H1 (cell line): ENCODE data around the gene C1RL. TPM values are rescaled to one million over a fixed set of nuclear protein-coding genes. Genes with fewer than 3 reads are reported as not detected.

Experiments used
- CTCF ChIA-PET: fragments of 300-600 bp; sonication (Branson Sonifier 250); formaldehyde crosslinking; loops from one replicate; lab custom pipeline; 2021; ENCODE audit not compliant: partially characterized antibody; lab: Charles Lee
- POLR2A ChIA-PET: fragments of 300-600 bp; sonication (Branson Sonifier 250); formaldehyde crosslinking; loops from one replicate; lab custom pipeline; 2021; ENCODE audit warnings: inconsistent platforms; ENCODE audit not compliant: partially characterized antibody; lab: Charles Lee
- DNase-seq, 2 experiments: peaks; one replicate each; pipeline versions ENCODE4 v3.0.0 to v3.0.0-alpha.2; 2010 to 2022; ENCODE audit warnings: low spot score in 2 of 2, low read depth in 1 of 2, mixed read lengths in 1 of 2
- FAIRE-seq: peaks from 2 replicates; lab custom pipeline; 2011; peaks lifted over from hg19 to GRCh38; lab: Jason Lieb, UNC
- H2AFZ ChIP-seq: 2 replicates; pipeline ENCODE4 v1.8.1; 2012; ENCODE audit warnings: low read length, inconsistent platforms
- H2AK5ac ChIP-seq: 2 replicates; pipeline ENCODE4 v1.6.1; 2013; ENCODE audit warnings: low read depth, low read length
- H2BK120ac ChIP-seq: replicated peaks from 2 replicates; pipeline ENCODE3; 2013; ENCODE audit warnings: low read depth, low read length, inconsistent platforms
- H2BK12ac ChIP-seq: 2 replicates; pipeline ENCODE4 v1.6.1; 2013; ENCODE audit warnings: low read depth, low read length
- H2BK15ac ChIP-seq: 2 replicates; pipeline ENCODE4 v1.6.1; 2013; ENCODE audit warnings: low read length
- H2BK20ac ChIP-seq: 2 replicates; pipeline ENCODE4 v1.6.1; 2013; ENCODE audit warnings: low read length
- H2BK5ac ChIP-seq: 2 replicates; pipeline ENCODE4 v1.6.1; 2013; ENCODE audit warnings: low read depth, low read length
- H3K14ac ChIP-seq: 2 replicates; pipeline ENCODE4 v1.6.1; 2013; ENCODE audit warnings: inconsistent platforms; ENCODE audit not compliant: insufficient read length
- H3K18ac ChIP-seq: 2 replicates; pipeline ENCODE4 v1.6.1; 2013; ENCODE audit warnings: low read length; ENCODE audit errors: extremely low read depth
- H3K23ac ChIP-seq: 2 replicates; pipeline ENCODE4 v1.6.1; 2013; ENCODE audit warnings: inconsistent platforms; ENCODE audit not compliant: insufficient read length
- H3K23me2 ChIP-seq: 2 replicates; pipeline ENCODE4 v1.6.1; 2013; ENCODE audit warnings: low read depth, low read length
- H3K27ac ChIP-seq: 2 replicates; pipeline ENCODE4 v1.6.1; 2011; ENCODE audit warnings: low read depth, low read length, inconsistent platforms
- H3K27me3 ChIP-seq, 4 experiments: replicated peaks in 1 of 4; 1 replicate in 1 of 4; 2 replicates in 3 of 4; pipeline versions ENCODE4 v1.6.1 to v1.8.1; 2011 to 2013; ENCODE audit warnings: low read length in 3 of 4, mild to moderate bottlenecking in 3 of 4, inconsistent platforms in 2 of 4, mixed read lengths in 2 of 4, moderate library complexity in 1 of 4; ENCODE audit not compliant: control insufficient read depth in 3 of 4, insufficient read depth in 3 of 4; ENCODE audit errors: extremely low read depth in 1 of 4
- H3K36me3 ChIP-seq, 4 experiments: 2 replicates each; pipeline versions ENCODE4 v1.6.1 to v1.8.1; 2011 to 2013; ENCODE audit warnings: mild to moderate bottlenecking in 4 of 4, low read length in 3 of 4, moderate library complexity in 2 of 4, control low read depth in 1 of 4, inconsistent platforms in 1 of 4; ENCODE audit not compliant: insufficient read depth in 4 of 4, control insufficient read depth in 2 of 4
- H3K4ac ChIP-seq: replicated peaks from 2 replicates; pipeline ENCODE3; 2013; ENCODE audit warnings: low read length, low read depth, mixed read lengths, inconsistent platforms; ENCODE audit not compliant: insufficient read length
- H3K4me1 ChIP-seq, 4 experiments: replicated peaks in 1 of 4; 1 replicate in 1 of 4; 2 replicates in 3 of 4; pipeline versions ENCODE4 v1.6.1 to v1.8.1; 2011 to 2013; ENCODE audit warnings: low read length in 3 of 4, inconsistent platforms in 2 of 4, mixed read lengths in 1 of 4; ENCODE audit not compliant: insufficient read depth in 4 of 4, control insufficient read depth in 3 of 4
- H3K4me2 ChIP-seq, 2 experiments: 2 replicates each; pipeline versions ENCODE4 v1.6.1 to v1.8.1; 2011 to 2013; ENCODE audit warnings: low read depth in 2 of 2, low read length in 2 of 2, control low read depth in 1 of 2, inconsistent platforms in 1 of 2, mild to moderate bottlenecking in 1 of 2; ENCODE audit not compliant: insufficient read depth in 1 of 2
- H3K4me3 ChIP-seq, 4 experiments: fragments of 200-600, 300-600 bp in 1 of 4; sonication (generic), shearing (Covaris generic), sonication (Bioruptor Twin) in 1 of 4; 2 replicates each; pipeline versions ENCODE4 v1.5.1 to v1.8.1; 2011 to 2016; ENCODE audit warnings: low read length in 4 of 4, low read depth in 3 of 4, control low read depth in 2 of 4, inconsistent platforms in 2 of 4, mild to moderate bottlenecking in 2 of 4, mixed read lengths in 1 of 4, moderate library complexity in 1 of 4; ENCODE audit not compliant: insufficient read depth in 2 of 4; ENCODE audit errors: extremely low read depth in 1 of 4
- H3K56ac ChIP-seq: replicated peaks from 2 replicates; pipeline ENCODE3; 2013; ENCODE audit warnings: low read depth, mild to moderate bottlenecking, mixed read lengths, low read length, inconsistent platforms; ENCODE audit not compliant: insufficient read length
- H3K79me1 ChIP-seq: 2 replicates; pipeline ENCODE4 v1.6.1; 2013; ENCODE audit warnings: low read depth, low read length, control low read depth
- H3K79me2 ChIP-seq, 2 experiments: 2 replicates each; pipeline versions ENCODE4 v1.6.1 to v1.8.1; 2012 to 2013; ENCODE audit warnings: low read length in 2 of 2, mild to moderate bottlenecking in 2 of 2, inconsistent platforms in 1 of 2; ENCODE audit not compliant: insufficient read depth in 2 of 2, control insufficient read depth in 1 of 2
- H3K9ac ChIP-seq, 4 experiments: replicated peaks in 1 of 4; 1 replicate in 1 of 4; 2 replicates in 3 of 4; pipeline versions ENCODE4 v1.6.1 to v1.8.1; 2011 to 2013; ENCODE audit warnings: low read depth in 3 of 4, low read length in 3 of 4, control low read depth in 2 of 4, mild to moderate bottlenecking in 2 of 4, moderate library complexity in 2 of 4, inconsistent platforms in 1 of 4; ENCODE audit errors: extremely low read depth in 1 of 4
- H3K9me3 ChIP-seq, 2 experiments: 2 replicates each; pipeline versions ENCODE4 v1.6.1 to v1.8.1; 2012 to 2013; ENCODE audit warnings: mild to moderate bottlenecking in 2 of 2, moderate library complexity in 2 of 2, control low read depth in 1 of 2, inconsistent platforms in 1 of 2, low read depth in 1 of 2, low read length in 1 of 2, mixed read lengths in 1 of 2; ENCODE audit not compliant: insufficient read depth in 2 of 2
- H4K20me1 ChIP-seq, 2 experiments: replicated peaks in 1 of 2; 2 replicates each; pipeline versions ENCODE3 to v1.8.1; 2011 to 2013; ENCODE audit warnings: inconsistent platforms in 2 of 2, low read length in 2 of 2, mild to moderate bottlenecking in 1 of 2; ENCODE audit not compliant: insufficient read depth in 2 of 2, control insufficient read depth in 1 of 2
- H4K5ac ChIP-seq: 2 replicates; pipeline ENCODE4 v1.6.1; 2013; ENCODE audit warnings: low read length, low read depth, mixed read lengths, inconsistent platforms; ENCODE audit not compliant: insufficient read length
- H4K8ac ChIP-seq: 2 replicates; pipeline ENCODE4 v1.8.0; 2013; ENCODE audit warnings: mild to moderate bottlenecking, moderate library complexity, low read length, inconsistent platforms; ENCODE audit not compliant: insufficient read depth; ENCODE audit errors: extremely low read depth
- H4K91ac ChIP-seq: replicated peaks from 2 replicates; pipeline ENCODE3; 2013; ENCODE audit warnings: low read length, mixed read lengths, inconsistent platforms; ENCODE audit not compliant: insufficient read length
- BCL11A ChIP-seq, 2 experiments: IDR thresholded peaks; one replicate each; pipeline ENCODE4 v1.6.1; 2011; ENCODE audit warnings: low read depth in 2 of 2, low read length in 2 of 2, mild to moderate bottlenecking in 2 of 2
- CHD2 ChIP-seq: IDR thresholded peaks from 2 replicates; pipeline ENCODE4 v1.6.1; 2012; ENCODE audit warnings: low read length, improper control_type of control experiment
- HDAC2 ChIP-seq, 2 experiments: fragments of 300-600 bp in 1 of 2; sonication (generic) in 1 of 2; IDR thresholded peaks; 2 replicates each; pipeline ENCODE4 v1.6.1; 2011 to 2012; ENCODE audit warnings: low read depth in 2 of 2, low read length in 2 of 2, mild to moderate bottlenecking in 2 of 2, moderate library complexity in 2 of 2, borderline replicate concordance in 1 of 2, inconsistent platforms in 1 of 2
- NRF1 ChIP-seq: IDR thresholded peaks from 2 replicates; pipeline ENCODE4 v1.6.1; 2011; ENCODE audit warnings: mild to moderate bottlenecking, low read depth, low read length, improper control_type of control experiment
- PHF8 ChIP-seq: fragments of 200-600 bp; sonication (generic); conservative IDR thresholded peaks from 2 replicates; pipeline ENCODE4 v1.7.1; 2012; ENCODE audit warnings: low read depth, mild to moderate bottlenecking, inconsistent platforms, low read length, moderate library complexity
- POU5F1 ChIP-seq: IDR thresholded peaks from 2 replicates; pipeline ENCODE4 v1.6.1; 2011; ENCODE audit warnings: low read depth, mild to moderate bottlenecking, low read length, moderate library complexity
- RNF2 ChIP-seq: fragments of 200-900, 300-1000 bp; sonication (generic); IDR thresholded peaks from 2 replicates; pipeline ENCODE4 v1.7.1; 2016; ENCODE audit warnings: borderline replicate concordance, low read depth, mild to moderate bottlenecking, antibody characterized with exemption, low read length; ENCODE audit not compliant: poor library complexity, severe bottlenecking; ENCODE audit errors: missing control alignments
- SP1 ChIP-seq: IDR thresholded peaks from 2 replicates; pipeline ENCODE4 v1.6.1; 2011; ENCODE audit warnings: low read depth, low read length
- SP4 ChIP-seq: IDR thresholded peaks from 2 replicates; pipeline ENCODE4 v1.6.1; 2012; ENCODE audit warnings: low read length, inconsistent platforms
- TAF1 ChIP-seq: IDR thresholded peaks from 2 replicates; pipeline ENCODE4 v1.6.1; 2011; ENCODE audit warnings: mild to moderate bottlenecking, low read depth, low read length
- TAF7 ChIP-seq: optimal IDR thresholded peaks from 2 replicates; pipeline ENCODE3; 2011; ENCODE audit warnings: low read depth, mild to moderate bottlenecking, inconsistent platforms, low read length, moderate library complexity, borderline replicate concordance
- WGBS, 2 experiments: shearing (Covaris generic) in 1 of 2; methylation state at CpG; one replicate each; pipeline versions ENCODE4 v1.1.6 to v1.1.7; 2013 to 2015; ENCODE audit warnings: low lambda C conversion rate in 2 of 2, mixed read lengths in 2 of 2, inconsistent platforms in 1 of 2, low coverage in 1 of 2, missing lambda C conversion rate in 1 of 2; ENCODE audit not compliant: insufficient replicate concordance in 2 of 2, insufficient coverage in 1 of 2, insufficient read length in 1 of 2; ENCODE audit errors: extremely low coverage in 1 of 2, missing lambda C conversion rate in 1 of 2; 5-methylcytosine and 5-hydroxymethylcytosine counted together
- polyA plus RNA-seq, 7 experiments: library from polyadenylated mRNA; depleted of rRNA in 3 of 7; stranded (reverse) in 5 of 7; unstranded in 2 of 7; fragments of >200 nt in 5 of 7; fragments of 200-250 nt in 2 of 7; gene quantifications; 1 replicate in 5 of 7; 2 replicates in 1 of 7; 4 replicates in 1 of 7; pipeline versions ENCODE4 v1.2.1 to v1.2.3, GENCODE V29; 2011 to 2013; ENCODE audit warnings: missing spikeins in 2 of 7, mixed read lengths in 2 of 7
- total RNA-seq: library from RNA; stranded (reverse); fragmentation: NEBNext Ultra II Directional; extraction: Animal tissue kit (Norgen Biotek cat#: 25700); gene quantifications from 2 replicates; pipeline ENCODE4 v1.2.1, GENCODE V29; 2021
- TF ChIP-seq, protein P1 (sequence below): IDR thresholded peaks from 2 replicates; pipeline ENCODE4 v1.6.1; 2012; ENCODE audit warnings: inconsistent platforms

Gene C1RL
- total and polyA plus RNA-seq, 2 of the 8 experiments (the other 6 are each of a cell fraction or from before 2014, with no cell fraction given), result 11.4 to 15.5 TPM

- CTCF ChIA-PET, result interaction anchor here (1.4 to 9.5 kb wide), 3 partner anchors 13 to 17 kb away, joined by 4 to 67 read pairs (median 34); partner anchors contain the start of gene C1RL
- TF ChIP-seq CHD2, result no peak
- no peak for TF ChIP-seq NRF1
- TF ChIP-seq, protein P1, sequence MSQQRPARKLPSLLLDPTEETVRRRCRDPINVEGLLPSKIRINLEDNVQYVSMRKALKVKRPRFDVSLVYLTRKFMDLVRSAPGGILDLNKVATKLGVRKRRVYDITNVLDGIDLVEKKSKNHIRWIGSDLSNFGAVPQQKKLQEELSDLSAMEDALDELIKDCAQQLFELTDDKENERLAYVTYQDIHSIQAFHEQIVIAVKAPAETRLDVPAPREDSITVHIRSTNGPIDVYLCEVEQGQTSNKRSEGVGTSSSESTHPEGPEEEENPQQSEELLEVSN, result no peak
- no peak for TF ChIP-seq PHF8
- TF ChIP-seq BCL11A (IDR thresholded peaks at IDR 0.05; ENCODE audit: low read depth in 2 of 2, low read length in 2 of 2), result no peak
- no peak for TF ChIP-seq TAF1
- no peak for TF ChIP-seq SP1
- TF ChIP-seq SP4, result no peak
- TF ChIP-seq HDAC2 (IDR thresholded peaks at IDR 0.05; ENCODE audit: borderline replicate concordance in 1 of 2, low read depth in 2 of 2, low read length in 2 of 2), result no peak
- TF ChIP-seq POU5F1, result no peak
- TF ChIP-seq RNF2, result no peak
- TF ChIP-seq TAF7, result no peak
These were observed 16.7 kb upstream of the C1RL start for GRCh38 chr12:7125632-7126227.

More at GRCh38 chr12:7125632-7126227, 16.7 kb upstream of the C1RL start:
- Histone ChIP-seq H2BK12ac (no peak overlapping the region), H3K9ac (no peak overlapping the region), H4K91ac (no peak overlapping the region), H3K9me3 (no peaks in the 10 kb centered on the region), H2BK15ac (no peak overlapping the region), H3K18ac (no peak overlapping the region), H2AK5ac (no peak overlapping the region), H2BK20ac (no peak overlapping the region), H4K8ac (no peak overlapping the region), H4K5ac (no peak overlapping the region), H4K20me1 (no peaks in the 10 kb centered on the region), H3K4ac (no peak overlapping the region), H3K27me3 (peaks cover 0 to 9% (median 5%) of the 10 kb centered on the region in 4 experiments; a peak in 5 of 7 replicates), H3K79me2 (no peaks in the 10 kb centered on the region), H3K4me2 (no peak overlapping the region), H3K36me3 (no peaks in the 10 kb centered on the region), H2BK120ac (no peak overlapping the region), H3K23ac (no peak overlapping the region), H3K23me2 (peaks cover 10% of the 10 kb centered on the region), H3K79me1 (no peaks in the 10 kb centered on the region), H3K27ac (no peak overlapping the region), H2BK5ac (no peak overlapping the region), H3K14ac (no peak overlapping the region), H3K4me3 (no peak overlapping the region), H3K4me1 (peaks cover 0 to 14% (median 3%) of the 10 kb centered on the region in 4 experiments; a peak in 5 of 7 replicates), H2AFZ (no peak overlapping the region), H3K56ac (no peak overlapping the region)
- DNase-seq, result no peak
- FAIRE-seq, result no peak
- WGBS, 2 experiments, result 85% methylated on average over 4 of the region's 4 CpGs; no CpG with 5 or more reads in 1 of the 2 experiments
- POLR2A ChIA-PET, result interaction anchor here (2.1 to 4.3 kb wide), 3 partner anchors 13 to 182 kb away, joined by 5 to 25 read pairs (median 8); partner anchors contain the start of genes C12orf57, C1RL and RNU7-1
